B cell (primary cell): ENCODE results near the gene ARHGAP6. TPM values are rescaled to one million over a fixed set of nuclear protein-coding genes. Genes with fewer than 3 reads are reported as not detected.

ENCODE experiments used
- ATAC-seq: fragments of 200-7000 bp; cut with Tn5 transposase; one replicate; pipeline ENCODE4 v1.10.0; 2021; ENCODE audit warnings: low read depth, mild to moderate bottlenecking, moderate number of reproducible peaks, moderate library complexity
- CTCF ChIA-PET: fragments of 350-600 bp; sonication (Branson Sonifier 250); formaldehyde crosslinking; loops from one replicate; lab custom pipeline; 2021; ENCODE audit warnings: antibody characterized with exemption, inconsistent platforms; lab: Charles Lee
- POLR2A ChIA-PET: fragments of 350-600 bp; sonication (Branson Sonifier 250); formaldehyde crosslinking; loops from one replicate; lab custom pipeline; 2021; ENCODE audit warnings: antibody characterized with exemption; lab: Charles Lee
- DNase-seq: peaks from one replicate; pipeline ENCODE4 v3.0.0; 2013
- H2AFZ ChIP-seq: 2 replicates; pipeline ENCODE4 v1.6.1; 2012; ENCODE audit warnings: mild to moderate bottlenecking, low read depth, low read length; ENCODE audit not compliant: insufficient read depth, poor library complexity, severe bottlenecking
- H3K27ac ChIP-seq, 2 donors: 1 replicate in 1 of 2; 2 replicates in 1 of 2; pipeline ENCODE4 v1.5.1; 2012 to 2013; ENCODE audit warnings: low read length in 2 of 2, mild to moderate bottlenecking in 2 of 2, moderate library complexity in 1 of 2
- H3K27me3 ChIP-seq, 4 experiments: fragments of 200-600 bp in 1 of 4; sonication (generic) in 1 of 4; replicated peaks in 1 of 4; 1 replicate in 2 of 4; 2 replicates in 2 of 4; pipeline versions ENCODE4 v1.6.1 to v1.7.0; 2013 to 2016; ENCODE audit warnings: low read length in 3 of 4, mild to moderate bottlenecking in 2 of 4, mixed read lengths in 1 of 4, moderate library complexity in 1 of 4; ENCODE audit not compliant: insufficient read depth in 4 of 4, control insufficient read depth in 3 of 4; ENCODE audit errors: control extremely low read depth in 1 of 4
- H3K36me3 ChIP-seq, 2 experiments: replicated peaks in 1 of 2; 1 replicate in 1 of 2; 2 replicates in 1 of 2; pipeline versions ENCODE4 v1.6.1 to v1.7.1; 2013; ENCODE audit warnings: low read length in 1 of 2; ENCODE audit not compliant: insufficient read depth in 2 of 2, control insufficient read depth in 1 of 2; ENCODE audit errors: control extremely low read depth in 1 of 2, extremely low read depth in 1 of 2
- H3K4me1 ChIP-seq, 2 donors: fragments of 200-600 bp in 1 of 2; sonication (generic) in 1 of 2; 1 replicate in 1 of 2; 2 replicates in 1 of 2; pipeline versions ENCODE4 v1.5.1 to v1.6.1; 2013 to 2017; ENCODE audit warnings: low read length in 2 of 2; ENCODE audit not compliant: control insufficient read depth in 2 of 2, insufficient read depth in 2 of 2
- H3K4me2 ChIP-seq: replicated peaks from 2 replicates; pipeline ENCODE3; 2012; ENCODE audit warnings: mild to moderate bottlenecking, low read depth, low read length; ENCODE audit not compliant: poor library complexity, severe bottlenecking
- H3K4me3 ChIP-seq, 5 experiments: fragments of 200-600 bp in 1 of 5; sonication (generic) in 1 of 5; 1 replicate in 3 of 5; 2 replicates in 2 of 5; pipeline versions ENCODE4 v1.5.1 to v1.7.0; 2011 to 2016; ENCODE audit warnings: low read length in 4 of 5, mild to moderate bottlenecking in 4 of 5, low read depth in 2 of 5, control low read depth in 1 of 5, moderate library complexity in 1 of 5; ENCODE audit not compliant: insufficient read depth in 1 of 5; ENCODE audit errors: control extremely low read depth in 1 of 5, extremely low read depth in 1 of 5
- H3K79me2 ChIP-seq: fragments of 200-600 bp; sonication (generic); one replicate; pipeline ENCODE4 v1.6.0; 2016; ENCODE audit warnings: low read length; ENCODE audit not compliant: control insufficient read depth, insufficient read depth
- H3K9ac ChIP-seq: fragments of 200-600 bp; sonication (generic); 2 replicates; pipeline ENCODE4 v1.6.1; 2017; ENCODE audit warnings: mild to moderate bottlenecking, low read length, moderate library complexity
- H3K9me3 ChIP-seq, 3 donors: one replicate each; pipeline versions ENCODE4 v1.6.1 to v1.7.1; 2013; ENCODE audit warnings: low read length in 2 of 3; ENCODE audit not compliant: control insufficient read depth in 2 of 3, insufficient read depth in 1 of 3; ENCODE audit errors: control extremely low read depth in 1 of 3
- H4K20me1 ChIP-seq: 2 replicates; pipeline ENCODE4 v1.6.0; 2012; ENCODE audit warnings: mild to moderate bottlenecking, low read length; ENCODE audit not compliant: insufficient read depth, control insufficient read depth, poor library complexity, severe bottlenecking
- H3K27ac Mint-ChIP-seq: one replicate; pipeline ENCODE4 v1.8.0; 2021; ENCODE audit warnings: mixed read lengths
- H3K27me3 Mint-ChIP-seq: one replicate; pipeline ENCODE4 v1.8.0; 2021; ENCODE audit warnings: mixed read lengths
- H3K4me1 Mint-ChIP-seq: one replicate; pipeline ENCODE4 v1.8.0; 2021; ENCODE audit warnings: mixed read lengths
- H3K4me3 Mint-ChIP-seq: one replicate; pipeline ENCODE4 v1.8.0; 2021; ENCODE audit warnings: mixed read lengths
- H3K9me3 Mint-ChIP-seq: one replicate; pipeline ENCODE4 v1.8.0; 2022; ENCODE audit warnings: mixed read lengths; ENCODE audit not compliant: insufficient read depth
- EZH2 ChIP-seq: IDR thresholded peaks from 2 replicates; pipeline ENCODE4 v1.6.1; 2012; ENCODE audit warnings: borderline replicate concordance, low read depth, mild to moderate bottlenecking, moderate library complexity, low read length; ENCODE audit not compliant: insufficient read depth, poor library complexity, severe bottlenecking
- WGBS: methylation state at CpG from one replicate; pipeline ENCODE4 v1.1.5; 2013; ENCODE audit warnings: missing lambda C conversion rate; ENCODE audit not compliant: insufficient coverage; 5-methylcytosine and 5-hydroxymethylcytosine counted together
- intact Hi-C: fragments of 100-400 bp; cut with micrococcal nuclease; formaldehyde crosslinking; loops from one replicate; pipeline ENCODE4 v1.10.0; 2022
- polyA plus RNA-seq: library from polyadenylated mRNA; depleted of rRNA; stranded (reverse); fragments of >200 nt; gene quantifications from 2 replicates; pipeline ENCODE4 v1.2.3, GENCODE V29; 2012
- total RNA-seq, 2 donors: library from RNA; stranded (reverse); fragments of 120-200 nt in 1 of 2; gene quantifications; 1 replicate in 1 of 2; 2 replicates in 1 of 2; pipeline versions ENCODE4 v1.2.3 to v1.2.4, GENCODE V29; 2013 to 2022
- TF ChIP-seq, protein P1 (sequence below): fragments of 200-600 bp; IDR thresholded peaks from one replicate; pipeline ENCODE4 v1.8.0; 2022; ENCODE audit warnings: antibody characterized with exemption, mild to moderate bottlenecking

Gene ARHGAP6
- total and polyA plus RNA-seq, 2 donors (not counting 1 experiment from before 2014, with no cell fraction given) = 1.6 to 2.6 TPM

DNA sequence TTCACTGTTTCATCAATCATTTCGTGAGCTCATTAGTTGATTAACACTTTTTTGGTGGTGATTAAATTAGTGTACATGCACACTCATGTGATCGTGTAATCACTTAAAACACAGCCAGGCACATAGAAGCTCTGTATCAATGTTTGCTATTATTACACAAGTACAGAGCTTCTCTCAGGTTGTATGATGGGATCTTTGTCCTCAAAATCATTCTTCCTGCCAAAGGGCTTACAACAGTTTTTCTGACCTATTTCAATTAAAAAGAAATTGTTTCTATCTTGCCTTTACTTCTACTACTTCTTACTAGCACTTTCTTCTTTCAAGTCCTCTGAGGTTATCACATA is 227.4 kb downstream of the ARHGAP6 start:
- POLR2A ChIA-PET = no interaction called here
- Histone ChIP-seq H3K4me2 (no peak overlapping the region), H3K9me3 (no peaks in the 10 kb centered on the region), H3K79me2 (no peaks in the 10 kb centered on the region), H3K36me3 (no peaks in the 10 kb centered on the region), H4K20me1 (no peaks in the 10 kb centered on the region), H3K4me1 (no peaks in the 10 kb centered on the region), H3K27me3 (no peaks in the 10 kb centered on the region), H3K9ac (no peak overlapping the region), H3K4me3 (no peak overlapping the region), H3K27ac (no peak overlapping the region), H2AFZ (no peak overlapping the region)
- Mint-ChIP-seq H3K27me3 (peaks cover 11% of the 10 kb centered on the region), H3K27ac (no peak overlapping the region), H3K4me1 (no peaks in the 10 kb centered on the region), H3K9me3 (no peaks in the 10 kb centered on the region), H3K4me3 (no peak overlapping the region)
- no peak for ATAC-seq
- WGBS = no CpG with 5 or more reads among the region's 2 CpGs
- intact Hi-C loops = no loop called here
- no peak for DNase-seq
- CTCF ChIA-PET = interaction anchor here (0.6 kb wide), 1 partner anchor 1450 kb away, joined by 4 read pairs; no protein-coding TSS in a partner anchor
- TF ChIP-seq, protein P1, sequence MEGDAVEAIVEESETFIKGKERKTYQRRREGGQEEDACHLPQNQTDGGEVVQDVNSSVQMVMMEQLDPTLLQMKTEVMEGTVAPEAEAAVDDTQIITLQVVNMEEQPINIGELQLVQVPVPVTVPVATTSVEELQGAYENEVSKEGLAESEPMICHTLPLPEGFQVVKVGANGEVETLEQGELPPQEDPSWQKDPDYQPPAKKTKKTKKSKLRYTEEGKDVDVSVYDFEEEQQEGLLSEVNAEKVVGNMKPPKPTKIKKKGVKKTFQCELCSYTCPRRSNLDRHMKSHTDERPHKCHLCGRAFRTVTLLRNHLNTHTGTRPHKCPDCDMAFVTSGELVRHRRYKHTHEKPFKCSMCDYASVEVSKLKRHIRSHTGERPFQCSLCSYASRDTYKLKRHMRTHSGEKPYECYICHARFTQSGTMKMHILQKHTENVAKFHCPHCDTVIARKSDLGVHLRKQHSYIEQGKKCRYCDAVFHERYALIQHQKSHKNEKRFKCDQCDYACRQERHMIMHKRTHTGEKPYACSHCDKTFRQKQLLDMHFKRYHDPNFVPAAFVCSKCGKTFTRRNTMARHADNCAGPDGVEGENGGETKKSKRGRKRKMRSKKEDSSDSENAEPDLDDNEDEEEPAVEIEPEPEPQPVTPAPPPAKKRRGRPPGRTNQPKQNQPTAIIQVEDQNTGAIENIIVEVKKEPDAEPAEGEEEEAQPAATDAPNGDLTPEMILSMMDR = no peak
- no peak for TF ChIP-seq EZH2

GRCh38 chrX:11437642-11438379 is 227.9 kb downstream of the ARHGAP6 start:
- H3K27me3 ChIP-seq = no peaks in the 10 kb centered on the region
- H3K9me3 ChIP-seq = no peaks in the 10 kb centered on the region
- no peaks in the 10 kb centered on the region for H3K4me1 ChIP-seq
- TF ChIP-seq EZH2 = no peak
- TF ChIP-seq, protein P1 = no peak
- Mint-ChIP-seq H3K27ac (no peak overlapping the region), H3K27me3 (peaks cover 15% of the 10 kb centered on the region), H3K4me3 (no peak overlapping the region), H3K9me3 (no peaks in the 10 kb centered on the region), H3K4me1 (no peaks in the 10 kb centered on the region)
- H3K4me2 ChIP-seq = no peak overlapping the region
- H3K4me3 ChIP-seq = no peak overlapping the region
- ATAC-seq (no peak), DNase-seq (no peak)
- ChIA-PET CTCF (interaction anchor here (0.6 kb wide), 1 partner anchor 1449 kb away, joined by 4 read pairs; no protein-coding TSS in a partner anchor), POLR2A (no interaction called here)
- H2AFZ ChIP-seq = no peak overlapping the region
- intact Hi-C loops = no loop called here
- no peaks in the 10 kb centered on the region for H4K20me1 ChIP-seq
- no peak overlapping the region for H3K27ac ChIP-seq
- 90% methylated on average over 5 of the region's 15 CpGs for WGBS
- H3K9ac ChIP-seq = no peak overlapping the region
- H3K36me3 ChIP-seq = no peaks in the 10 kb centered on the region
- no peaks in the 10 kb centered on the region for H3K79me2 ChIP-seq
